K562 (cell line): Measurements from ENCODE around the gene OPA3. TPM values are rescaled to one million over a fixed set of nuclear protein-coding genes. Genes with fewer than 3 reads are reported as not detected.

Source experiments
- MBD1 ChIP-seq: fragments of 250-450 bp; sonication (Bioruptor Pico); IDR thresholded peaks from 2 replicates; pipeline ENCODE4 v1.8.0; 2022; ENCODE audit warnings: inconsistent platforms
- POLR2B ChIP-seq: fragments of 450-650 bp; IDR thresholded peaks from 2 replicates; pipeline ENCODE4 v1.6.1; 2018; ENCODE audit warnings: low read depth; ENCODE audit not compliant: partially characterized antibody
- RHOXF2B ChIP-seq: fragments of 250-450 bp; sonication (Bioruptor Pico); conservative IDR thresholded peaks from 2 replicates; pipeline ENCODE4 v1.5.1; 2021
- TCFL5 ChIP-seq: fragments of 250-450 bp; sonication (Bioruptor Pico); conservative IDR thresholded peaks from 2 replicates; pipeline ENCODE4 v1.6.1; 2021; ENCODE audit warnings: mild to moderate bottlenecking, moderate library complexity, matching md5 sums
- TFAM ChIP-seq: fragments of 250-450 bp; sonication (Bioruptor Pico); conservative IDR thresholded peaks from 2 replicates; pipeline ENCODE4 v1.5.0; 2021; ENCODE audit warnings: mild to moderate bottlenecking, moderate library complexity
- WHSC1 ChIP-seq: IDR thresholded peaks from one replicate; pipeline ENCODE4 v1.6.1; 2012; ENCODE audit warnings: low read length, control low read depth, inconsistent platforms
- ZBTB43 ChIP-seq: sonication (generic); formaldehyde crosslinking; IDR thresholded peaks from 2 replicates; pipeline ENCODE4 v1.8.0; 2023; ENCODE audit warnings: mild to moderate bottlenecking, missing genetic modification reagents
- ZNF316 ChIP-seq: fragments of 450-650 bp; IDR thresholded peaks from 2 replicates; pipeline ENCODE4 v1.6.1; 2016
- polyA plus RNA-seq, 8 experiments: library from polyadenylated mRNA; depleted of rRNA in 4 of 8; stranded (reverse) in 5 of 8; unstranded in 3 of 8; fragments of >200 nt; fragmentation: Nextera tagmentation in 2 of 8; fragmentation: Illumina TruSeq in 1 of 8; extraction: Ambion mirVana in 2 of 8; extraction: Trizol in 1 of 8; gene quantifications; 2 replicates each; pipeline versions ENCODE4 v1.2.1 to v1.2.3, GENCODE V29; 2011 to 2014; ENCODE audit warnings: inconsistent platforms in 1 of 8, missing spikeins in 1 of 8
- total RNA-seq, 7 experiments: library from RNA; depleted of rRNA in 6 of 7; stranded (reverse); fragments of >200 nt in 6 of 7; fragmentation: Illumina TruSeq in 2 of 7; extraction: Trizol in 2 of 7; gene quantifications; 2 replicates each; pipeline versions ENCODE4 v1.2.1 to v1.2.3, GENCODE V29; 2011 to 2021; ENCODE audit warnings: low replicate concordance in 1 of 7
- TF ChIP-seq, protein P1 (sequence below): fragments of 450-650 bp; IDR thresholded peaks from 2 replicates; pipeline ENCODE4 v1.6.1; 2018; ENCODE audit not compliant: partially characterized antibody
- TF ChIP-seq, protein P2 (sequence below): fragments of 250-450 bp; sonication (Bioruptor Pico); IDR thresholded peaks from 2 replicates; pipeline ENCODE4 v1.8.0; 2021; ENCODE audit warnings: moderate library complexity, mild to moderate bottlenecking, inconsistent platforms
- TF ChIP-seq, protein P3 (sequence below): fragments of 250-450 bp; sonication (Bioruptor Pico); IDR thresholded peaks from 2 replicates; pipeline ENCODE4 v1.5.0; 2021; ENCODE audit warnings: mild to moderate bottlenecking, moderate library complexity
- TF ChIP-seq, protein P4 (sequence below): fragments of 450-650 bp; IDR thresholded peaks from 2 replicates; pipeline ENCODE4 v1.6.1; 2014; ENCODE audit warnings: low read depth, mild to moderate bottlenecking, moderate library complexity, borderline replicate concordance

The OPA3 gene
- total and polyA plus RNA-seq, 9 of the 15 experiments (the other 6 are each of a cell fraction or from before 2014, with no cell fraction given): 1.4 to 18.8 (median 9.0) TPM

GRCh38 chr19:45478454-45479238 is 106.0 kb downstream of the OPA3 start (continued):
- TF ChIP-seq, protein P1, sequence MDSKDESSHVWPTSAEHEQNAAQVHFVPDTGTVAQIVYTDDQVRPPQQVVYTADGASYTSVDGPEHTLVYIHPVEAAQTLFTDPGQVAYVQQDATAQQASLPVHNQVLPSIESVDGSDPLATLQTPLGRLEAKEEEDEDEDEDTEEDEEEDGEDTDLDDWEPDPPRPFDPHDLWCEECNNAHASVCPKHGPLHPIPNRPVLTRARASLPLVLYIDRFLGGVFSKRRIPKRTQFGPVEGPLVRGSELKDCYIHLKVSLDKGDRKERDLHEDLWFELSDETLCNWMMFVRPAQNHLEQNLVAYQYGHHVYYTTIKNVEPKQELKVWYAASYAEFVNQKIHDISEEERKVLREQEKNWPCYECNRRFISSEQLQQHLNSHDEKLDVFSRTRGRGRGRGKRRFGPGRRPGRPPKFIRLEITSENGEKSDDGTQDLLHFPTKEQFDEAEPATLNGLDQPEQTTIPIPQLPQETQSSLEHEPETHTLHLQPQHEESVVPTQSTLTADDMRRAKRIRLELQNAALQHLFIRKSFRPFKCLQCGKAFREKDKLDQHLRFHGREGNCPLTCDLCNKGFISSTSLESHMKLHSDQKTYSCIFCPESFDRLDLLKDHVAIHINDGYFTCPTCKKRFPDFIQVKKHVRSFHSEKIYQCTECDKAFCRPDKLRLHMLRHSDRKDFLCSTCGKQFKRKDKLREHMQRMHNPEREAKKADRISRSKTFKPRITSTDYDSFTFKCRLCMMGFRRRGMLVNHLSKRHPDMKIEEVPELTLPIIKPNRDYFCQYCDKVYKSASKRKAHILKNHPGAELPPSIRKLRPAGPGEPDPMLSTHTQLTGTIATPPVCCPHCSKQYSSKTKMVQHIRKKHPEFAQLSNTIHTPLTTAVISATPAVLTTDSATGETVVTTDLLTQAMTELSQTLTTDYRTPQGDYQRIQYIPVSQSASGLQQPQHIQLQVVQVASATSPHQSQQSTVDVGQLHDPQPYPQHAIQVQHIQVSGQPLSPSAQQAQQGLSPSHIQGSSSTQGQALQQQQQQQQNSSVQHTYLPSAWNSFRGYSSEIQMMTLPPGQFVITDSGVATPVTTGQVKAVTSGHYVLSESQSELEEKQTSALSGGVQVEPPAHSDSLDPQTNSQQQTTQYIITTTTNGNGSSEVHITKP: peak; percentile 40
- TF ChIP-seq ZNF316: peak; percentile 93
- no peak for TF ChIP-seq RHOXF2B
- TF ChIP-seq, protein P2, sequence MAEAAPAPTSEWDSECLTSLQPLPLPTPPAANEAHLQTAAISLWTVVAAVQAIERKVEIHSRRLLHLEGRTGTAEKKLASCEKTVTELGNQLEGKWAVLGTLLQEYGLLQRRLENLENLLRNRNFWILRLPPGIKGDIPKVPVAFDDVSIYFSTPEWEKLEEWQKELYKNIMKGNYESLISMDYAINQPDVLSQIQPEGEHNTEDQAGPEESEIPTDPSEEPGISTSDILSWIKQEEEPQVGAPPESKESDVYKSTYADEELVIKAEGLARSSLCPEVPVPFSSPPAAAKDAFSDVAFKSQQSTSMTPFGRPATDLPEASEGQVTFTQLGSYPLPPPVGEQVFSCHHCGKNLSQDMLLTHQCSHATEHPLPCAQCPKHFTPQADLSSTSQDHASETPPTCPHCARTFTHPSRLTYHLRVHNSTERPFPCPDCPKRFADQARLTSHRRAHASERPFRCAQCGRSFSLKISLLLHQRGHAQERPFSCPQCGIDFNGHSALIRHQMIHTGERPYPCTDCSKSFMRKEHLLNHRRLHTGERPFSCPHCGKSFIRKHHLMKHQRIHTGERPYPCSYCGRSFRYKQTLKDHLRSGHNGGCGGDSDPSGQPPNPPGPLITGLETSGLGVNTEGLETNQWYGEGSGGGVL: no peak
- no peak for TF ChIP-seq MBD1
- TF ChIP-seq ZBTB43: no peak
- TF ChIP-seq TCFL5: no peak
- TF ChIP-seq POLR2B: no peak
- TF ChIP-seq, protein P3, sequence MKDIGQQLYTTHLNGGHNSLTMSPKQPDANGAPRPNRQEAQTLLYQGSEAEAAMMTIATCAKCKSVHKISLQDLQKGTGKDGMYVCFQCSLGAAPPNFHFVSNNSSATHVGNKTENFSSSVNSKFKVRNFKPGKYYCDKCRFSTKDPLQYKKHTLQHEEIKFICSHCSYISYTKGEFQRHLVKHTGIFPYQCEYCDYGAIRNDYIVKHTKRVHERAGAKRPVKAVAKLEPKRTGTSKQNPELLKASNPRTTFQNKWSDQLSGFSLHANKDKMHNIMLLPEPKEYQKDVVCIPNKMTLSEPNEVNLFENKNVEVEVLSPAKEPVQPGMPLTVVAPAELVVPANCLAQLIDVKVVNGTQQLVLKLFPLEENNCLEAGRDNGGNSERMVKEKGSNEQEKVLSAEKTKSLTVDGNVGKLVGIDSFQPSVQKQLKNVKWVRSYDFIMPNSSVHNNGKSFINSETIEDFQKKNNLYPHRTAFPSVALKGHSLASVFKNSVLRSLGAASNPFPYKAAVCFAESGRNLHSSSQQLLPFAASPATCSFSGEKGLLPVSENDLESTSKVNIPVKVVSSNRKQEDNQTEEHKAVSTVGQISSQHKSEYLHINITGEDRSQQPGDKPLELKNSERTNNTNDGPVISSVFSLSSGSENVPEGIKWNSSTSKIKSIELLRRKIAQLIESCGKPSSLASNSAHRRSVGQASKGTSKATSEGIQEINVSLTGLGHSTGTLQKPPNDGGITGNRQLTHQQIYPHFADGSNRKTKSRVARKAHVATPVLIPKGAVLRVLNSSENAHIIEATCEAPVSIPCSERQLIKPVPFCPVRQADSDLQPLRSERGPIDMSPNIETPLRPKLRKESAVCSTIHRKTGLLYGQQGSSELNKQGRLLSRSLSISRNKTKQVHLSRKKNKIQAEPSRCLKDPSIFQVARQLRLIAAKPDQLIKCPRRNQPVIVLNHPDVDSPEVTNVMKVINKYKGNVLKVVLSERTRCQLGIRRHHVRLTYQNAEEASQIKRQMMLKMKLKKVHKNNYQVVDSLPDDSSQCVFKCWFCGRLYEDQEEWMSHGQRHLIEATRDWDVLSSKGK (CRISPR knock-in tag): 0 out of 2 replicates have a peak, but pooled peaks have one; percentile 15
- TF ChIP-seq, protein P4, sequence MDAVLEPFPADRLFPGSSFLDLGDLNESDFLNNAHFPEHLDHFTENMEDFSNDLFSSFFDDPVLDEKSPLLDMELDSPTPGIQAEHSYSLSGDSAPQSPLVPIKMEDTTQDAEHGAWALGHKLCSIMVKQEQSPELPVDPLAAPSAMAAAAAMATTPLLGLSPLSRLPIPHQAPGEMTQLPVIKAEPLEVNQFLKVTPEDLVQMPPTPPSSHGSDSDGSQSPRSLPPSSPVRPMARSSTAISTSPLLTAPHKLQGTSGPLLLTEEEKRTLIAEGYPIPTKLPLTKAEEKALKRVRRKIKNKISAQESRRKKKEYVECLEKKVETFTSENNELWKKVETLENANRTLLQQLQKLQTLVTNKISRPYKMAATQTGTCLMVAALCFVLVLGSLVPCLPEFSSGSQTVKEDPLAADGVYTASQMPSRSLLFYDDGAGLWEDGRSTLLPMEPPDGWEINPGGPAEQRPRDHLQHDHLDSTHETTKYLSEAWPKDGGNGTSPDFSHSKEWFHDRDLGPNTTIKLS: peak; percentile 56; the same call in 1 of the 2 replicates
- TF ChIP-seq TFAM (CRISPR knock-in tag): no peak
- no peak for TF ChIP-seq WHSC1
